Fibroblast of skin of abdomen (primary cell): ENCODE measurements around the gene KIF13A.
A peak's percentile ranks its signal among the peaks of the same experiment; 100 is the strongest.
"Not testable (repeated sequence)": the region's sequence is repeated elsewhere in the genome, so short reads cannot be mapped to it uniquely, and the experiment has no call there.

Source experiments
- DNase-seq: peaks from one replicate; pipeline ENCODE4 v3.0.0-alpha.2; 2013

KIF13A gene

GRCh38 chr6:17869753-17870050 lies 117.7 kb downstream of the KIF13A start:
- DNase-seq, result no peak

- peak; percentile 71 for DNase-seq
Measured at GRCh38 chr6:17869010-17869752, 118.3 kb downstream of the KIF13A start.

GRCh38 chr6:17867880-17868279 lies 119.6 kb downstream of the KIF13A start:
- peak; percentile 87 for DNase-seq

GRCh38 chr6:17866876-17867444 lies 120.5 kb downstream of the KIF13A start:
- DNase-seq, result no peak

GRCh38 chr6:17865798-17866725 lies 121.4 kb downstream of the KIF13A start:
- peak; percentile 83 for DNase-seq

GRCh38 chr6:17865243-17865642 lies 122.2 kb downstream of the KIF13A start:
- DNase-seq, result no peak

- peak; percentile 76 for DNase-seq
Measured at GRCh38 chr6:17863901-17864754, 123.3 kb downstream of the KIF13A start.

GRCh38 chr6:17861361-17861760 lies 126.1 kb downstream of the KIF13A start:
- DNase-seq, result no peak

GRCh38 chr6:17859846-17860245 lies 127.6 kb downstream of the KIF13A start:
- no peak for DNase-seq

GRCh38 chr6:17858584-17858983 lies 128.9 kb downstream of the KIF13A start:
- no peak for DNase-seq

GRCh38 chr6:17857188-17857587 lies 130.2 kb downstream of the KIF13A start:
- DNase-seq, result not testable (repeated sequence)

- DNase-seq, result no peak
Measured at GRCh38 chr6:17856306-17856705, 131.1 kb downstream of the KIF13A start.

GRCh38 chr6:17855381-17855780 lies 132.1 kb downstream of the KIF13A start:
- no peak for DNase-seq

GRCh38 chr6:17853533-17853932 lies 133.9 kb downstream of the KIF13A start:
- no peak for DNase-seq

- peak; percentile 60 for DNase-seq
Measured at GRCh38 chr6:17851720-17852161, 135.7 kb downstream of the KIF13A start.

- DNase-seq, result no peak
Measured at GRCh38 chr6:17851001-17851719, 136.3 kb downstream of the KIF13A start.

GRCh38 chr6:17850281-17850680 lies 137.2 kb downstream of the KIF13A start:
- no peak for DNase-seq

GRCh38 chr6:17847203-17847760 lies 140.2 kb downstream of the KIF13A start:
- no peak for DNase-seq

- DNase-seq, result no peak
Measured at GRCh38 chr6:17846762-17847161, 140.7 kb downstream of the KIF13A start.

- no peak for DNase-seq
Measured at GRCh38 chr6:17845598-17845997, 141.8 kb downstream of the KIF13A start.

GRCh38 chr6:17844967-17845366 lies 142.5 kb downstream of the KIF13A start:
- not testable (repeated sequence) for DNase-seq
